T-helper 22 cell (primary cell): ENCODE data around the gene ZNF12.

Experiments used
- DNase-seq: peaks from one replicate; pipeline ENCODE4 v3.0.0-alpha.2; 2020; ENCODE audit warnings: low read depth

The ZNF12 gene

DNA sequence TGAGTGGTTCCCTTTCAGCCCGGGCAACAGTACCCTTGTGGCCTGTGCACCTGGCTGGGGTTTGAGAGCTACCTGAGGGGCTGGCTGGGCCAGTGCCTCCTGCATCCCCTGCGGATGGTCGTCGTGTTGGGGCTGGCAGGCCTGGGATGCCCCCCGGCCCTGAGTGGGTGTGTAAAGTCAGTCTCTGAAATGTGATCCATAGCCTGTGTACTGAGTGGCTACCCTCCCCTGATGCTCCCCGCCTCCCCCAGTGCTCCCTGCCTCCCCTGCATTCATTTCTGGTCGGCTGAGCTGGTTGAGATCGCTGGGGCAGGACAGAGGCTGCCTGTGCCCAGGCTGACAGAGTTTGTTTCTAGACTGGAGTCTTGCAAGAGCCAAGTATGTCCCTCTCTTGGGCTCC, 60.3 kb downstream of the ZNF12 start:
- no peak for DNase-seq

DNA sequence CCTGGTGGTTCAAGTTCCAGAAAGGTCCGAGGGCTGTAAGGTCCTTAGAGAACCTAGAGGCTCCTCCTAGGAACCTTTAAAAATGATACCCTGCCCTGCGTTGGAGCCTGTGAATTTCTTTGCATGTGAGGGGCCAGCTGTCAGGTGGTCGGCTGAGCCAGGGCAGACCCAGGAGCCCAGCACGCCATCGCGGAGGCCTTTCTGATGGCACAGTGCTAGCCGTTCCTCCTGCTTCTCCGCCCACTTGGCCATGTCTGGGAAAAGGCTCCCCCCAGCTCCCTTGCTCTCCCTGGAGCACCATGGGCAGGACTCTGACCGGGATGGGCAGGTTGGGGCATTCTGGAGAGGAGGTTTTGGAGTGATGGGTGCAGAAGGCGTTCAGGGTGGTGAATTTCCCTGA, 62.0 kb downstream of the ZNF12 start:
- no peak for DNase-seq

- DNase-seq: no peak
Observed at GRCh38 chr7:6643915-6644625, 62.7 kb downstream of the ZNF12 start.

- no peak for DNase-seq
Observed at GRCh38 chr7:6642861-6643640, 63.7 kb downstream of the ZNF12 start.

DNA sequence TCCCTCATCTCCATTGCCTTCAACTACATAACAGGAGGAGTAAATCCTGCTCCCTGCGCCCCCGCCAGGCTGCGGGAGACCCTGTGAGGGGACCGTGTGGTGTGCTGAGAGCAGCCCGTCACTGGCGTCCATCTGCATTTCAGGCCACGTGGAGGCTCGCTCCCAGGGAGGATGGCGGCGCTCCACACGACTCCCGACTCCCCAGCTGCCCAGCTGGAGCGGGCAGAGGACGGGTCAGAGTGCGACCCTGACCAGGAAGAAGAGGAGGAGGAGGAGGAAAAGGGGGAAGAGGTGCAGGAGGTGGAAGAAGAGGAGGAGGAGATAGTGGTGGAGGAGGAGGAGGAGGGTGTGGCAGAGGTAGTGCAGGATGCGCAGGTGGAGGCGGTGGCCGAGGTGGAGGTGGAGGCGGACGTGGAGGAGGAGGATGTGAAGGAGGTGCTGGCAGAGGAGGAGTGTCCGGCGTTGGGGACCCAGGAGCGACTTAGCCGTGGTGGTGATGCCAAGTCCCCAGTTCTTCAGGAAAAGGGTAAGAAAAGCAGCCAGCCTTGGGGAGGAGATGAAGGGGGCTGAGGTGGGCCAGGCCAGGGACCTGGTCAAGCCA, 64.4 kb downstream of the ZNF12 start:
- DNase-seq: no peak

DNA sequence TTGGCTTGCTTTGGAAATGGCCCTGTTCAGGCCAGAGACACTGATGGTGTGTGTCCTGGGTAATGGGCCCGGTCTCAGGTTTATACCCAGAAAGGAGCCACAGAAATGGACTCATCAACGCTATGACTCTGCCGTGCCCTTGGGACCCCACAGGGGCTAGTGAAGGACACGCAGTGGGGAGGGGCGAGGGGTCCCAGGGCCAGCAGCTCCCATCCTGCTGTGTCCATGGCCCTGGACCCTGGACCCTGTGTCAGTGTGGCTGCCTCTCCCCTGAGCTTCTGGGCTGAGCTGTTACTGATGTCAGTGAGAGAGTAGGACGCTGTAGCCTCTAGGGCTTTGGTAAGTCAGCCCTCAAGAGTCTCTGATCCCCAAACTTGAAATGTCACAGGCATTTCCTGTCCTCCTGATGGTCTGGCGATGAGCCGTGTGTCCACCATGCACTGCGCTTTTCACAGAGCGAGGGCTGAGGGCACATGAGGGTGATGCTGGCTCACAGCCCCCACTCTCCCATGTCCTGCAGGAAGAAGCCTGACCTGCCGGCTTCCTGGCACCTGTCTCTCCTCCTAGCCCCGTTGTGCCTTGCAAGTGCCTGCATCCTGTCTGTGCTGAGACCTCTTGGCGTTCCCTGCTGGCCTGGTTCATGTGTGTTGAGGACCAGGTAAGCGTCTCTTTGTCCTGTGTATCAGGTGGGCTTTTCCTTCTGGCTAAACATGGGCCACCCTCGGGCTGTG, 65.3 kb downstream of the ZNF12 start:
- no peak for DNase-seq

DNA sequence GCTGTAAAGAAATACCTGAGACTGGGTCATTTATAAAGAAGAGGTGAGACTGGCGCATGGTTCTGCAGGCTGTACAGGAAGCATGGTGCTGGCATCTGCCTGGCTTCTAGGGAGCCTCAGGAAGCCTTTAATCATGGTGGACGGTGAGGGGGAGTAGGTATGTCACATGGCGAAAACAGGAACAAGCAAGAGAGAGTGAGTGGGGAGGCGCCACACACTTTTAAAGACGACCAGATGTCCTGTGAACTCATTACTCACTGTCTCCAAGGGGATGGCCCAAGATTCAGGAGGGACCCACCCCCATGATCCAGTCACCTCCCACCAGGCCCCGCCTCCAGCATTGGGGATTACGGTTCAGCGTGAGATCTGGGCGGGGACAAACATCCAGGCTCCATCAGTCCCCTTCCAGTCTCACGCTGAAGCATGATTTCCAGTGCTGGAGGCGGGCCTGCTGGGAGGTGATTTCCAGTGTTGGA, 66.5 kb downstream of the ZNF12 start:
- DNase-seq: no peak

DNA sequence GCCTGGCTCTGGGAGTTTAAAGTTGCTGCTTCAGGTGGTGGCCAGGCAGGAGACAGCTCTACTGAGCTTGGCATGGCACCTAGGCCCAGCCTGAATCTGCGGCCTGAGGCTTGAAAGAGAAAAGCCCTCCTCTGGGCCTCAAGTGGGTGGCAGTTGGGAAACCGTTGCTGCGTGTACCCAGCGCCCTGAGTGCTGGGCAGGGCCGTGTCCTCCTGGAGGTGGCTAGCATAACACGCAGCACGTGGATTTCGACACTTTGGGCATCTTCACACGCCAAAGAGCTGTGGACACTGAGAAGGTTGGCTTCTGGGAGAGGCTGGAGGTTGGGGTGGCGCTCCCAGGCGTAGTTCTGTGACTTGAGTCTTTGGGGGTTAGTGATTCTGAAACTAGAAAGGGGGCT, 67.1 kb downstream of the ZNF12 start:
- no peak for DNase-seq

GRCh38 chr7:6639032-6639431, 67.7 kb downstream of the ZNF12 start:
- no peak for DNase-seq
